ENCODE data around the gene KRTAP5-2. TPM values are rescaled to one million over a fixed set of nuclear protein-coding genes. Genes with fewer than 3 reads are reported as not detected.

Gene KRTAP5-2
- total RNA-seq, 2 donors from 2014 or later = not detected

Other genes with a start within 250 kb of the KRTAP5-2 start
- under 1 TPM; 0.17 to 0.33 TPM for gene BRSK2, start 208.4 kb downstream of the KRTAP5-2 start, total RNA-seq
- gene MOB2, start 111.5 kb downstream of the KRTAP5-2 start, total RNA-seq = 10 to 100 TPM; 40.0 to 42.7 TPM
- gene DUSP8, start 26.0 kb downstream of the KRTAP5-2 start, total RNA-seq = 1 to 10 TPM; 4.2 to 5.4 TPM
- not detected for gene KRTAP5-1, start 13.0 kb downstream of the KRTAP5-2 start, total RNA-seq
- not detected for gene KRTAP5-3, start 10.2 kb upstream of the KRTAP5-2 start, total RNA-seq
- gene KRTAP5-4, start 23.8 kb upstream of the KRTAP5-2 start, total RNA-seq = not detected
- not detected for gene KRTAP5-5, start 31.5 kb upstream of the KRTAP5-2 start, total RNA-seq
- not detected for gene KRTAP5-6, start 98.9 kb upstream of the KRTAP5-2 start, total RNA-seq
- gene IFITM10, start 152.3 kb upstream of the KRTAP5-2 start, total RNA-seq = 1 to 10 TPM; 2.3 to 8.1 TPM
- 100 to 1,000 TPM; 350 to 592 TPM for gene CTSD, start 165.6 kb upstream of the KRTAP5-2 start, total RNA-seq
- gene SYT8, start 236.7 kb upstream of the KRTAP5-2 start, total RNA-seq = not detected
- gene TNNI2, start 240.7 kb upstream of the KRTAP5-2 start, total RNA-seq = 1 to 10 TPM in 1 of 2 donors, not detected in 1; 1.4 TPM